GM19238 (cell line): Measurements from ENCODE around the gene RET.

Experiments
- DNase-seq: peaks from one replicate; pipeline ENCODE4 v3.0.0; 2011; ENCODE audit warnings: low spot score; ENCODE audit not compliant: insufficient read length

RET gene

GRCh38 chr10:43076876-43077420, at the start of gene RET:
Gene RET (plus strand): TSS chr10:43077069. CDS start chr10:43077259, 190 bp downstream.
- no peak for DNase-seq

GRCh38 chr10:43027331-43027955, 49.4 kb upstream of the RET start:
- DNase-seq = no peak

- no peak for DNase-seq
Observed at GRCh38 chr10:43028143-43028542, 48.7 kb upstream of the RET start.

GRCh38 chr10:43029043-43029442, 47.8 kb upstream of the RET start:
- no peak for DNase-seq

GRCh38 chr10:43032613-43033012, 44.3 kb upstream of the RET start:
- no peak for DNase-seq

GRCh38 chr10:43035800-43036199, 41.1 kb upstream of the RET start:
- no peak for DNase-seq

GRCh38 chr10:43036481-43037428, 40.1 kb upstream of the RET start:
- DNase-seq = no peak

GRCh38 chr10:43037440-43037839, 39.4 kb upstream of the RET start:
- DNase-seq = no peak

- DNase-seq = no peak
Observed at GRCh38 chr10:43037942-43038782, 38.7 kb upstream of the RET start.

GRCh38 chr10:43038783-43039623, 37.9 kb upstream of the RET start:
- no peak for DNase-seq

GRCh38 chr10:43039624-43040481, 37.0 kb upstream of the RET start:
- no peak for DNase-seq

GRCh38 chr10:43040482-43041256, 36.2 kb upstream of the RET start:
- DNase-seq = no peak

GRCh38 chr10:43041422-43042342, 35.2 kb upstream of the RET start:
- DNase-seq = no peak

GRCh38 chr10:43042503-43043341, 34.1 kb upstream of the RET start:
- no peak for DNase-seq

- no peak for DNase-seq
Observed at GRCh38 chr10:43043342-43043772, 33.5 kb upstream of the RET start.

GRCh38 chr10:43043773-43044447, 33.0 kb upstream of the RET start:
- no peak for DNase-seq
